MV-4-11 (cell line): ENCODE measurements around the gene ABCC6.
"Not testable (repeated sequence)": the region's sequence is repeated elsewhere in the genome, so short reads cannot be mapped to it uniquely, and the experiment has no call there.

Experiments
- DNase-seq: peaks from one replicate; lab custom pipeline; 2025; lab: John Stamatoyannopoulos, UW

The ABCC6 gene

GRCh38 chr16:16222850-16223661 is at the start of gene ABCC6:
ABCC6 (minus strand) TSS chr16:16223494; CDS start chr16:16223434, 60 bp downstream.
- not testable (repeated sequence) for DNase-seq

- DNase-seq, result not testable (repeated sequence)
Observed at GRCh38 chr16:16272573-16273221, 49.4 kb upstream of the ABCC6 start.

- not testable (repeated sequence) for DNase-seq
Observed at GRCh38 chr16:16271658-16272057, 48.4 kb upstream of the ABCC6 start.

GRCh38 chr16:16268185-16268808 is 45.0 kb upstream of the ABCC6 start:
- DNase-seq, result not testable (repeated sequence)

GRCh38 chr16:16267708-16268107 is 44.4 kb upstream of the ABCC6 start:
- not testable (repeated sequence) for DNase-seq

- not testable (repeated sequence) for DNase-seq
Observed at GRCh38 chr16:16265044-16265443, 41.8 kb upstream of the ABCC6 start.

GRCh38 chr16:16263947-16264346 is 40.7 kb upstream of the ABCC6 start:
- DNase-seq, result not testable (repeated sequence)

- DNase-seq, result not testable (repeated sequence)
Observed at GRCh38 chr16:16262954-16263555, 39.8 kb upstream of the ABCC6 start.

- not testable (repeated sequence) for DNase-seq
Observed at GRCh38 chr16:16259971-16260370, 36.7 kb upstream of the ABCC6 start.

GRCh38 chr16:16258822-16259221 is 35.5 kb upstream of the ABCC6 start:
- not testable (repeated sequence) for DNase-seq

GRCh38 chr16:16257301-16257923 is 34.1 kb upstream of the ABCC6 start:
- not testable (repeated sequence) for DNase-seq

- DNase-seq, result not testable (repeated sequence)
Observed at GRCh38 chr16:16252377-16252776, 29.1 kb upstream of the ABCC6 start.

GRCh38 chr16:16249621-16250330 is 26.5 kb upstream of the ABCC6 start:
- DNase-seq, result not testable (repeated sequence)

GRCh38 chr16:16247439-16247838 is 24.1 kb upstream of the ABCC6 start:
- not testable (repeated sequence) for DNase-seq

GRCh38 chr16:16246578-16247262 is 23.4 kb upstream of the ABCC6 start:
- not testable (repeated sequence) for DNase-seq

GRCh38 chr16:16243886-16244285 is 20.6 kb upstream of the ABCC6 start:
- DNase-seq, result not testable (repeated sequence)

- DNase-seq, result not testable (repeated sequence)
Observed at GRCh38 chr16:16240667-16241066, 17.4 kb upstream of the ABCC6 start.

GRCh38 chr16:16237738-16238137 is 14.4 kb upstream of the ABCC6 start:
- not testable (repeated sequence) for DNase-seq

- not testable (repeated sequence) for DNase-seq
Observed at GRCh38 chr16:16237071-16237470, 13.8 kb upstream of the ABCC6 start.

GRCh38 chr16:16232692-16233061 is 9.4 kb upstream of the ABCC6 start:
- DNase-seq, result not testable (repeated sequence)
